Neuronal stem cell (in vitro differentiated cells): ENCODE results near the gene FRA10AC1.

Experiments
- DNase-seq: peaks from one replicate; pipeline ENCODE4 v3.0.0-alpha.2; 2013; ENCODE audit warnings: low spot score
- H2AFZ ChIP-seq: one replicate; pipeline ENCODE4 v1.6.1; 2013; ENCODE audit warnings: mild to moderate bottlenecking, low read length, inconsistent platforms
- H2AK5ac ChIP-seq: 2 replicates; pipeline ENCODE4 v1.6.1; 2013; ENCODE audit warnings: low read depth, mild to moderate bottlenecking, inconsistent platforms, low read length, moderate library complexity, mixed read lengths
- H2BK120ac ChIP-seq: 2 replicates; pipeline ENCODE4 v1.6.1; 2013; ENCODE audit warnings: low read depth, mild to moderate bottlenecking, inconsistent platforms, low read length, moderate library complexity, mixed read lengths
- H2BK12ac ChIP-seq: one replicate; pipeline ENCODE4 v1.6.1; 2013; ENCODE audit warnings: low read length, inconsistent platforms
- H2BK15ac ChIP-seq: 2 replicates; pipeline ENCODE4 v1.6.1; 2013; ENCODE audit warnings: mild to moderate bottlenecking, low read length, inconsistent platforms, mixed read lengths
- H2BK5ac ChIP-seq: one replicate; pipeline ENCODE4 v1.6.1; 2013; ENCODE audit warnings: inconsistent platforms, mild to moderate bottlenecking, low read length, moderate library complexity
- H3K14ac ChIP-seq: one replicate; pipeline ENCODE4 v1.6.1; 2013; ENCODE audit warnings: low read length, inconsistent platforms
- H3K18ac ChIP-seq: 2 replicates; pipeline ENCODE4 v1.6.1; 2013; ENCODE audit warnings: low read length, inconsistent platforms
- H3K23ac ChIP-seq: 2 replicates; pipeline ENCODE4 v1.6.1; 2013; ENCODE audit warnings: low read depth, mild to moderate bottlenecking, mixed read lengths, low read length, inconsistent platforms; ENCODE audit not compliant: poor library complexity
- H3K27ac ChIP-seq: replicated peaks from 3 replicates; pipeline ENCODE4 v1.5.1; 2013; ENCODE audit warnings: low read length, inconsistent platforms
- H3K27me3 ChIP-seq, 3 experiments: 2 replicates each; pipeline ENCODE4 v1.6.1; 2013; ENCODE audit warnings: low read length in 3 of 3, mild to moderate bottlenecking in 2 of 3, inconsistent platforms in 1 of 3, low read depth in 1 of 3, mixed read lengths in 1 of 3, moderate library complexity in 1 of 3; ENCODE audit not compliant: control insufficient read depth in 3 of 3, insufficient read depth in 3 of 3
- H3K36me3 ChIP-seq, 2 donors: replicated peaks in 1 of 2; 2 replicates each; pipeline ENCODE4 v1.6.1; 2013; ENCODE audit warnings: low read length in 2 of 2; ENCODE audit not compliant: control insufficient read depth in 2 of 2, insufficient read depth in 2 of 2
- H3K4ac ChIP-seq: 2 replicates; pipeline ENCODE4 v1.6.1; 2013; ENCODE audit warnings: inconsistent platforms, mild to moderate bottlenecking, low read length, moderate library complexity
- H3K4me1 ChIP-seq, 2 donors: 1 replicate in 1 of 2; 2 replicates in 1 of 2; pipeline ENCODE4 v1.6.1; 2013; ENCODE audit warnings: low read length in 2 of 2, low read depth in 1 of 2; ENCODE audit not compliant: control insufficient read depth in 2 of 2, insufficient read depth in 1 of 2
- H3K4me2 ChIP-seq: one replicate; pipeline ENCODE4 v1.6.1; 2013; ENCODE audit warnings: mild to moderate bottlenecking, low read length, inconsistent platforms; ENCODE audit not compliant: insufficient read depth, poor library complexity, severe bottlenecking
- H3K4me3 ChIP-seq, 2 donors: 2 replicates each; pipeline ENCODE4 v1.5.1; 2013; ENCODE audit warnings: low read length in 2 of 2, mild to moderate bottlenecking in 2 of 2, inconsistent platforms in 1 of 2, moderate library complexity in 1 of 2
- H3K79me1 ChIP-seq: one replicate; pipeline ENCODE4 v1.6.1; 2013; ENCODE audit warnings: low read depth, mild to moderate bottlenecking, inconsistent platforms, low read length, moderate library complexity
- H3K9ac ChIP-seq: one replicate; pipeline ENCODE4 v1.6.1; 2013; ENCODE audit warnings: mild to moderate bottlenecking, low read depth, low read length, inconsistent platforms; ENCODE audit not compliant: poor library complexity
- H3K9me3 ChIP-seq, 2 donors: replicated peaks in 1 of 2; 2 replicates each; pipeline versions ENCODE3 to v1.6.1; 2013; ENCODE audit warnings: low read length in 2 of 2, mild to moderate bottlenecking in 2 of 2, inconsistent platforms in 1 of 2, low read depth in 1 of 2, mixed read lengths in 1 of 2, moderate library complexity in 1 of 2; ENCODE audit not compliant: control insufficient read depth in 2 of 2, insufficient read depth in 1 of 2
- H4K8ac ChIP-seq: one replicate; pipeline ENCODE4 v1.6.1; 2013; ENCODE audit warnings: low read depth, mild to moderate bottlenecking, inconsistent platforms, low read length, moderate library complexity
- H4K91ac ChIP-seq: one replicate; pipeline ENCODE4 v1.6.1; 2013; ENCODE audit warnings: low read length, low read depth, mild to moderate bottlenecking, inconsistent platforms; ENCODE audit not compliant: poor library complexity
- WGBS, 2 donors: extraction: QIAGEN DNeasy Blood & Tissue Kit; methylation state at CpG; one replicate each; pipeline ENCODE4 v1.1.7; 2013; ENCODE audit warnings: missing lambda C conversion rate in 2 of 2, mixed read lengths in 1 of 2; ENCODE audit not compliant: insufficient read length in 2 of 2, insufficient replicate concordance in 1 of 2; ENCODE audit errors: extremely low coverage in 2 of 2; 5-methylcytosine and 5-hydroxymethylcytosine counted together

The FRA10AC1 gene

DNA sequence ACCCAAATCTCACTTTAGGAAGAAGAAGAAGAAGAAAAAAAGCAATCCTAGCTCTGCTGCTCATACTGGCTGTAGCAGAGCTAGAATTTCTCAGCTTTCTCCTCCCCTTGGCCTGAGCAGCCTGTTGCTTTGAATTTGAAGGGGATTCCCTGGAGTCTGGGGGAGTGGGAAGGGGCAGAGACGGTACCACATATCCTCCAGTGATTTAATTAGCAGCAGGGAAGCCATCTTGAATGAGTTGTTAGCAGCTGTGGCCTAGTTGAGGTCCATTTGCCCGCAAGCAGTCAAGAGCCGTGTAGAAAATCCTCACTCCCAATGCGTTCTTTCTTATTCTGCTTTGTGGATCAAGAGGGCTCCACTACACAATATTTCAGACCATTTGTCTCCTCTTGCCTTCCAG is 73.5 kb downstream of the FRA10AC1 start:
- Histone ChIP-seq H2AFZ (peak overlapping the region; percentile 31), H3K23ac (no peak overlapping the region), H3K27me3 (peaks cover 0 to 8% (median 0%) of the 10 kb centered on the region in 3 experiments), H2BK12ac (no peak overlapping the region), H3K4me2 (no peak overlapping the region), H2BK5ac (no peak overlapping the region), H3K27ac (no peak overlapping the region), H3K18ac (no peak overlapping the region), H4K91ac (no peak overlapping the region), H3K4me1 (peaks cover 0 to 5% of the 10 kb centered on the region in 2 donors), H3K36me3 (no peaks in the 10 kb centered on the region), H3K14ac (no peak overlapping the region), H3K4ac (no peak overlapping the region), H3K9me3 (no peaks in the 10 kb centered on the region), H2AK5ac (no peak overlapping the region), H3K4me3 (no peak overlapping the region), H2BK120ac (no peak overlapping the region), H3K79me1 (no peaks in the 10 kb centered on the region), H2BK15ac (no peak overlapping the region), H3K9ac (no peak overlapping the region), H4K8ac (no peak overlapping the region)
- no peak for DNase-seq
- no CpG with 5 or more reads among the region's 4 CpGs for WGBS, 2 donors

DNA sequence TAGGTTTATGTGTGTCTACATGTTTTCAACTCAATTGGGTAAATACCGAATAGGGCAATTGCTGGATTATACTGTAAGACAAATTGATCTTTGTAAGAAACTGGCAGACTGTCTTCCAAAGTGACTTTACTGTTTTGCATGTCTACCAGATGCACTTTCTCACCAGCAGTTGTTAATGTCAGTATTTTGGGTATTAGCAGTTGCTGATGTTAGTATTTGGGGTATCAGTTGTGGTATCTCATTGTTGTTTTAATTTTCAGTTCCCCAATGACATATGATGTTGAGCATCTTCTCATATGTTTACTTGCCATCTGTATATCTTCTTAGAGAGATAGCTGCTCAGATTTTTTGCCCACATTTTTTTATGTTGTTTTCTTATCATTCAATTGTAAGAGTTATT is 79.5 kb downstream of the FRA10AC1 start:
- WGBS, 2 donors: no CpG with 5 or more reads among the region's 1 CpG
- no peak overlapping the region for H3K9ac ChIP-seq
- no peak for DNase-seq
- H2BK15ac ChIP-seq: no peak overlapping the region
- H4K91ac ChIP-seq: no peak overlapping the region
- H2BK5ac ChIP-seq: no peak overlapping the region
- H2AK5ac ChIP-seq: no peak overlapping the region
- no peak overlapping the region for H2AFZ ChIP-seq
- no peak overlapping the region for H3K27ac ChIP-seq
- H3K4ac ChIP-seq: no peak overlapping the region
- H3K4me2 ChIP-seq: no peak overlapping the region
- H3K4me1 ChIP-seq: no peaks in the 10 kb centered on the region
- H3K36me3 ChIP-seq: no peaks in the 10 kb centered on the region
- H3K23ac ChIP-seq: no peak overlapping the region
- H3K9me3 ChIP-seq: no peaks in the 10 kb centered on the region
- no peak overlapping the region for H2BK12ac ChIP-seq
- no peak overlapping the region for H3K18ac ChIP-seq
- no peak overlapping the region for H2BK120ac ChIP-seq
- no peak overlapping the region for H4K8ac ChIP-seq
- no peak overlapping the region for H3K14ac ChIP-seq
- peaks cover 0 to 21% (median 0%) of the 10 kb centered on the region in 3 experiments for H3K27me3 ChIP-seq
- no peaks in the 10 kb centered on the region for H3K79me1 ChIP-seq
- H3K4me3 ChIP-seq: no peak overlapping the region

DNA sequence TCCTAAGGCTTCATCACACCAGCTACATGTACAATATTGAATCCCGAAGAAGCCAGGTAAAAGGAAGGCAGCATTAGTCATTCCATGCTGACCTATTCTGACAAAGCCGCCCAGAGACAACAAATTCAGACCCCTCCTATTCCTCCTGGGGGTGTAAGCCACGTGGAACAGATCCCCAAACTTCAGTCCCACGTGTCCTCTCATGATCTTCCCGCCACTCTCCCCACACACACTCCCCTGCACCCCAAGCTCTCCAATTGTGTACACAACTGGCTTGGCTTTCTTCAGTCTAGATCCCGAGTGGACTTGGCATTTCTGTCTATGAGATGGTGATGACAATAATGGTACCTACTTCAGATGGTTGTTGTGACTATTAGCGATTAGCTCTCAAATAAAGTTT is 81.5 kb downstream of the FRA10AC1 start:
- Histone ChIP-seq H2AFZ (no peak overlapping the region), H2BK15ac (no peak overlapping the region), H2AK5ac (no peak overlapping the region), H2BK12ac (no peak overlapping the region), H3K4ac (no peak overlapping the region), H3K4me3 (no peak overlapping the region), H3K27ac (no peak overlapping the region), H4K91ac (no peak overlapping the region), H3K9me3 (no peaks in the 10 kb centered on the region), H3K14ac (no peak overlapping the region), H2BK120ac (no peak overlapping the region), H3K79me1 (no peaks in the 10 kb centered on the region), H2BK5ac (no peak overlapping the region), H3K18ac (no peak overlapping the region), H3K23ac (no peak overlapping the region), H3K27me3 (peaks cover 0 to 23% (median 0%) of the 10 kb centered on the region in 3 experiments), H3K36me3 (no peaks in the 10 kb centered on the region), H3K4me2 (no peak overlapping the region), H3K9ac (no peak overlapping the region), H4K8ac (no peak overlapping the region), H3K4me1 (peaks cover 0 to 2% of the 10 kb centered on the region in 2 donors)
- WGBS, 2 donors: no CpG with 5 or more reads among the region's 7 CpGs
- DNase-seq: no peak
